ENCODE measurements around the gene EYA4. TPM values are rescaled to one million over a fixed set of nuclear protein-coding genes. Genes with fewer than 3 reads are reported as not detected.

EYA4 gene
- total and polyA plus RNA-seq, 4 experiments from 2014 or later = not detected

DNA sequence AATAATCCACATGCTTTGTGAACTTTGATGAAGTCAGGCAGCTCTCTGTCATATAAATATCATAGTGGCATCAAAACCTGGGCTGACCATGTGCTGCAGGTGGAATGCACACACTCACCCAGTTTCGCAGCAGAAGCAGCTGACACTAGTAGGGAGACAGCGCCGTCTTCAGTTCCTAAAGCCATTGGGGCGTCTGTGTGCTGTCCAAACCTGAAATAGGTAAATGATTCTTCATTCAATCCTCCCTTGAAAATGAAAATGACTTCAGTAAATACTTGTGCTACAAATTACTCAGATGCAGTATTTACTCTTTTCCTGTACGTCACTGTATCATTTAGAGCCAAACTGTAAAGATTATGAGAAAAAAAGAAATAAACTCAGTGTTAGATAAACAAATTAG, 127.5 kb downstream of the EYA4 start:
- no peak overlapping the region for H3K4me3 ChIP-seq (ENCODE audit: low read length in 2 of 2)
- intact Hi-C loops (cut with micrococcal nuclease) = no loop called here
- DNase-seq = no peak
- Mint-ChIP-seq H3K4me3 (no peak overlapping the region), H3K27me3 (no peaks in the 10 kb centered on the region), H3K27ac (no peak overlapping the region), H3K4me1 (no peaks in the 10 kb centered on the region), H3K9me3 (no peaks in the 10 kb centered on the region), H3K36me3 (no peaks in the 10 kb centered on the region)
- no peaks in the 10 kb centered on the region for H3K9me3 ChIP-seq (ENCODE audit: control insufficient read depth in 1 of 2, low read length in 2 of 2)
- ChIA-PET CTCF (ENCODE audit: partially characterized antibody) (no interaction called here), POLR2A (ENCODE audit: partially characterized antibody) (no interaction called here)
- no peaks in the 10 kb centered on the region for H3K36me3 ChIP-seq (ENCODE audit: insufficient read depth, low read length)
- no peak overlapping the region for H3K27ac ChIP-seq (ENCODE audit: low read depth, low read length)
- H3K27me3 ChIP-seq (ENCODE audit: insufficient read depth, low read length) = no peaks in the 10 kb centered on the region
- H3K4me1 ChIP-seq (ENCODE audit: insufficient read depth, low read length) = no peaks in the 10 kb centered on the region

DNA sequence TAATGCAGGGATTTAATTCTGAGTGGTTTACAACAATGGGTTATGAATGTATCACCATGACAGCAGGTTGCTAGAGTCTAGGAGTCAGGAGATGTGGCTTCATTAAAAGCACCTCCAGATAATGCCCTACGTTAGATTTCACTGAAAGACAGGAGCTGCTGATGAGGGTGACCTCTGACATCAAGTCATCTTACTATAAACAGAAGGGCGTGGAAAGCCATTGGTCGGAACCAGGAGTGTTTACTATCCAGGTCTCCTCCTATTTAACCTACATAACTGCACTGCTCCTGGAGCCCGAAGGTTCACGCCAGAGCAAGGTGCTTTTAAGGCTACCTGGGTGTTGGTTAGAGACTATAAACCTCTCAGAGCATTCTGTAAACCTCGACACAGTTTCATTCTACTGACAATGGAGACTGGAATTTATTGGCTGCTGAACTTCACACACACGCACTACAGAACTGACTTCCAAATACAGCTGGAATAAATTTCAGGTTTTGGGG, 128.7 kb downstream of the EYA4 start:
- no peak overlapping the region for H3K27ac ChIP-seq (ENCODE audit: low read depth, low read length)
- H3K9me3 ChIP-seq (ENCODE audit: control insufficient read depth in 1 of 2, low read length in 2 of 2) = no peaks in the 10 kb centered on the region
- no peak overlapping the region for H3K4me3 Mint-ChIP-seq
- H3K4me1 Mint-ChIP-seq = no peaks in the 10 kb centered on the region
- no peaks in the 10 kb centered on the region for H3K27me3 Mint-ChIP-seq
- H3K4me3 ChIP-seq (ENCODE audit: low read length in 2 of 2) = no peak overlapping the region
- intact Hi-C loops (cut with micrococcal nuclease) = no loop called here
- H3K9me3 Mint-ChIP-seq = no peaks in the 10 kb centered on the region
- H3K27me3 ChIP-seq (ENCODE audit: insufficient read depth, low read length) = no peaks in the 10 kb centered on the region
- no peaks in the 10 kb centered on the region for H3K4me1 ChIP-seq (ENCODE audit: insufficient read depth, low read length)
- H3K27ac Mint-ChIP-seq = no peak overlapping the region
- DNase-seq = no peak
- CTCF ChIA-PET (ENCODE audit: partially characterized antibody) = no interaction called here
- no peaks in the 10 kb centered on the region for H3K36me3 Mint-ChIP-seq
- POLR2A ChIA-PET (ENCODE audit: partially characterized antibody) = no interaction called here
- H3K36me3 ChIP-seq (ENCODE audit: insufficient read depth, low read length) = no peaks in the 10 kb centered on the region

DNA sequence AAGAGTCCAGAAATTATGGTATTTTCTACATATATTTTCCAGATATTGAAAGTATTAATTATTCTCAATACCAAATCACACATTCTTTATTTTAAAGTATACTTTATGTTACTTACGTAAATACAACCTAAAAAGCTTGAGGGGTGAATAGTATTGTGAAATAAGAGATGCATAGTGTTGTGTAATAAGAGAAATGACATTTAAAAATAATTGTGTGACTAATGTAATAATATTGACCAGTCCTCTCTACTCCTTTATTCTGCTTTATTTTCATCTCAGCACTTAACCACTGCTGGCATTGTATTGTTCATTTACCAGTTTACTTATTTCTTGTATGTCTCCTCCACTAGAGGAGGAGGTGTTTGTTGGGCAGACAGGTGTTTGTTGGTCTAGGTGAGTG, 135.6 kb downstream of the EYA4 start:
- H3K4me3 ChIP-seq (ENCODE audit: low read length in 2 of 2) = no peak overlapping the region
- DNase-seq = no peak
- H3K9me3 Mint-ChIP-seq = no peaks in the 10 kb centered on the region
- H3K4me1 ChIP-seq (ENCODE audit: insufficient read depth, low read length) = no peaks in the 10 kb centered on the region
- intact Hi-C loops (cut with micrococcal nuclease) = no loop called here
- H3K36me3 Mint-ChIP-seq = no peaks in the 10 kb centered on the region
- H3K4me1 Mint-ChIP-seq = no peaks in the 10 kb centered on the region
- H3K27me3 ChIP-seq (ENCODE audit: insufficient read depth, low read length) = no peaks in the 10 kb centered on the region
- H3K9me3 ChIP-seq (ENCODE audit: control insufficient read depth in 1 of 2, low read length in 2 of 2) = no peaks in the 10 kb centered on the region
- H3K36me3 ChIP-seq (ENCODE audit: insufficient read depth, low read length) = no peaks in the 10 kb centered on the region
- H3K4me3 Mint-ChIP-seq = no peak overlapping the region
- H3K27ac ChIP-seq (ENCODE audit: low read depth, low read length) = no peak overlapping the region
- ChIA-PET POLR2A (ENCODE audit: partially characterized antibody) (no interaction called here), CTCF (ENCODE audit: partially characterized antibody) (no interaction called here)
- H3K27ac Mint-ChIP-seq = no peak overlapping the region
- peaks cover 0 to 4% of the 10 kb centered on the region in 2 donors for H3K27me3 Mint-ChIP-seq

DNA sequence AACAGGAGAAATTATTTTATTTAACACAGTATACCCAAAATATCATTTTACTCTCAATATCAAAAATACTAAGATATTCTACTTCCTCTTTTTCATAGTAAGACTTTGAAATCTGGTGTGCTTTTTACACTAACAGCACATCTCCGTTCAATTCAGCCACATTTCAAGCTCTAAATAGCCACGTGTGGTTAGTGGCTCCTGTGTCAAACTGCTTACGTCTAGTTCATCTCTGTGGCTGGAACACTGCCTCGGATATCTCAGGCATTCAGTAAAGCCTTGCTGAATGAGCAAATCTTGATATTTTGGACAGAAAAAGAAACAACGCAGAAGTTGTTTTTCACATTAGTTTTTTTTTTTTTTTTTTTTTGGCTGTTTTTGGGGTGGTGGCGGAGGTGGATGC, 136.1 kb downstream of the EYA4 start:
- Histone ChIP-seq H3K27me3 (ENCODE audit: insufficient read depth, low read length) (no peaks in the 10 kb centered on the region), H3K27ac (ENCODE audit: low read depth, low read length) (no peak overlapping the region), H3K36me3 (ENCODE audit: insufficient read depth, low read length) (no peaks in the 10 kb centered on the region), H3K4me3 (ENCODE audit: low read length in 2 of 2) (no peak overlapping the region), H3K4me1 (ENCODE audit: insufficient read depth, low read length) (no peaks in the 10 kb centered on the region), H3K9me3 (ENCODE audit: control insufficient read depth in 1 of 2, low read length in 2 of 2) (no peaks in the 10 kb centered on the region)
- intact Hi-C loops (cut with micrococcal nuclease) = no loop called here
- Mint-ChIP-seq H3K4me1 (no peaks in the 10 kb centered on the region), H3K36me3 (no peaks in the 10 kb centered on the region), H3K4me3 (no peak overlapping the region), H3K27me3 (peaks cover 0 to 9% of the 10 kb centered on the region in 2 donors), H3K27ac (no peak overlapping the region), H3K9me3 (no peaks in the 10 kb centered on the region)
- no peak for DNase-seq
- ChIA-PET CTCF (ENCODE audit: partially characterized antibody) (no interaction called here), POLR2A (ENCODE audit: partially characterized antibody) (no interaction called here)

DNA sequence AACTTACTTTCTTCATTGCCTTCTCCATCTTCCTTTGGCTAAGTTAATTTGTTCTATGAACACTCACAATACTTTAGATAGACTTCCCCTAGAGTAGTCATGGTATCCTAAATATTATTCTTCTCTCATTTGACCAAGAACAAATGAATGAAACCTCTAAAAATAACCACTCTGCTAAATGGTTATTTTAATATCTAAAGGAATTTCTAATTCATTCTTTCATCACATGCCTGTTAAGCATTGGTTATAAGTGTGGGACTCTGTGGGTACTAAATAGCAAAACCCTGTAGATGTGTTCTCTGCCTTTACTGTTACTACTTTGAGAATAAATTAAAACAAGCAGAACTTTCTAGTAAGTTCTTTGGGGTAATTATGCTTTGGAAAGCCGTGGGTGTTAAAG, 138.9 kb downstream of the EYA4 start:
- Mint-ChIP-seq H3K9me3 (no peaks in the 10 kb centered on the region), H3K36me3 (no peaks in the 10 kb centered on the region), H3K27ac (no peak overlapping the region), H3K4me1 (no peaks in the 10 kb centered on the region), H3K4me3 (no peak overlapping the region), H3K27me3 (peaks cover 0 to 9% of the 10 kb centered on the region in 2 donors)
- H3K36me3 ChIP-seq (ENCODE audit: insufficient read depth, low read length) = no peaks in the 10 kb centered on the region
- intact Hi-C loops (cut with micrococcal nuclease) = no loop called here
- no peak for DNase-seq
- no peak overlapping the region for H3K27ac ChIP-seq (ENCODE audit: low read depth, low read length)
- H3K4me3 ChIP-seq (ENCODE audit: low read length in 2 of 2) = no peak overlapping the region
- ChIA-PET POLR2A (ENCODE audit: partially characterized antibody) (no interaction called here), CTCF (ENCODE audit: partially characterized antibody) (no interaction called here)
- no peaks in the 10 kb centered on the region for H3K27me3 ChIP-seq (ENCODE audit: insufficient read depth, low read length)
- H3K9me3 ChIP-seq (ENCODE audit: control insufficient read depth in 1 of 2, low read length in 2 of 2) = no peaks in the 10 kb centered on the region
- H3K4me1 ChIP-seq (ENCODE audit: insufficient read depth, low read length) = no peaks in the 10 kb centered on the region

DNA sequence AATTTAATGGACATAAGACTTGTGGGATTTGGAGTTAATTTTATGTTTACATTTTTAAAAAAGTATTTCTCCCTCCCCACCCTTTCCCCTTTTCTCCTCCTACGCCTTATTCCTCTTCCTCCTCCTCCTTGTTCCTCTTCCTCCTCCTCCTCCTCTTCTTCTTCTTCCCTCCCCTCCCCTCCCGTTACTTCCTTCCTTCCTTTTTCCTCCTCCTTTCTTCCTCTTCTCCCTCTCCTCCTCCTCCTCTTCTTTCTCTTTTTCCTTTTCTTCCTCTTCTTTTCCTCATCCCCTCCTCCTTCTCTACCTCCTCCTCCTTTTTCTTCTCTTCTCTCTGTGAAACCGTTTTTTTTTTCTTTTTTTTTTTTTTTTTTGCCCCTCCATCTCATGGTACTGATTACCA, 139.6 kb downstream of the EYA4 start:
- ChIA-PET POLR2A (ENCODE audit: partially characterized antibody) (no interaction called here), CTCF (ENCODE audit: partially characterized antibody) (no interaction called here)
- Mint-ChIP-seq H3K27me3 (peaks cover 0 to 9% of the 10 kb centered on the region in 2 donors), H3K4me1 (no peaks in the 10 kb centered on the region), H3K4me3 (no peak overlapping the region), H3K27ac (no peak overlapping the region), H3K36me3 (no peaks in the 10 kb centered on the region), H3K9me3 (no peaks in the 10 kb centered on the region)
- intact Hi-C loops (cut with micrococcal nuclease) = no loop called here
- no peak overlapping the region for H3K27ac ChIP-seq (ENCODE audit: low read depth, low read length)
- H3K27me3 ChIP-seq (ENCODE audit: insufficient read depth, low read length) = no peaks in the 10 kb centered on the region
- no peak for DNase-seq
- H3K36me3 ChIP-seq (ENCODE audit: insufficient read depth, low read length) = no peaks in the 10 kb centered on the region
- H3K9me3 ChIP-seq (ENCODE audit: control insufficient read depth in 1 of 2, low read length in 2 of 2) = no peaks in the 10 kb centered on the region
- no peaks in the 10 kb centered on the region for H3K4me1 ChIP-seq (ENCODE audit: insufficient read depth, low read length)
- H3K4me3 ChIP-seq (ENCODE audit: low read length in 2 of 2) = no peak overlapping the region

DNA sequence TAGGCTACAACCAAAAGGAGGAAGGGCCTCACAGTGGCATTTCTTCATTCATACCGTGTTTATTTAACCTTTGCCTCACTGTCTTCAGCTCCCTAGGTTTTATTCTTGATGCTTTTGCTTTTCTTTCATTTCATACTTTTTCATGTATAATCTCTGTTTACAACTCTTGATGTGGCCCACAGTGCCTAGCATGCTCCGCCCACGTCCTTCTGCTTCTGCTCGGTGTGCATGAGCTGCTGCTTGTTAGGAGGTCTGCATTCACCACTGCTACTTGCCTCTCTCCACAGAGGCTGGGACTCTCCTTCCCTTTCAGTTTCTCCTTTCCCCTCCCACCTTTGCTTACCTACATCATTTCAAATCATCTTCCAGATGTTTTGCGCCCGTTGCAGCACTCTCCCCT, 147.6 kb downstream of the EYA4 start:
- Histone ChIP-seq H3K36me3 (ENCODE audit: insufficient read depth, low read length) (no peaks in the 10 kb centered on the region), H3K4me1 (ENCODE audit: insufficient read depth, low read length) (no peaks in the 10 kb centered on the region), H3K9me3 (ENCODE audit: control insufficient read depth in 1 of 2, low read length in 2 of 2) (no peaks in the 10 kb centered on the region), H3K4me3 (ENCODE audit: low read length in 2 of 2) (no peak overlapping the region), H3K27ac (ENCODE audit: low read depth, low read length) (no peak overlapping the region), H3K27me3 (ENCODE audit: insufficient read depth, low read length) (no peaks in the 10 kb centered on the region)
- H3K4me1 Mint-ChIP-seq = no peaks in the 10 kb centered on the region
- H3K4me3 Mint-ChIP-seq = no peak overlapping the region
- ChIA-PET POLR2A (ENCODE audit: partially characterized antibody) (no interaction called here), CTCF (ENCODE audit: partially characterized antibody) (no interaction called here)
- H3K36me3 Mint-ChIP-seq = no peaks in the 10 kb centered on the region
- DNase-seq = no peak
- H3K27me3 Mint-ChIP-seq = no peaks in the 10 kb centered on the region
- intact Hi-C loops (cut with micrococcal nuclease) = no loop called here
- H3K9me3 Mint-ChIP-seq = no peaks in the 10 kb centered on the region
- H3K27ac Mint-ChIP-seq = no peak overlapping the region

DNA sequence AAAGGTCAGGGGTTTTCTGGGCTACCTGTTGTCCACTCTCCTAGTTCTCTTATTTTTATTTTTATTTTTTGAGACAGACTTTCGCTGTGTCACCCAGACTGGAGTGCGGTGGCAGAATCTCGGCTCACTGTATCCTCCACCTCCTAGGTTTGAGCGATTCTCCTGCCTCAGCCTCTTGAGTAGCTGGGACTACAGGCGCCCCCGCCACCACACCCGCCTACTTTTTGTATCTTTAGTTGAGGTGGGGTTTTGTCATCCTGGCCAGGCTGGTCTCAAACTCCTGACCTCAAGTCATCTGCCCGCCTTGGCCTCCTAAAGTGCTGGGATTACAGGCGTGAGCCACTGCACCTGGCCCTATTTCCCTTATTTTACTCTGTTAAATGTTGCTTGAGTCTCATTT, 149.0 kb downstream of the EYA4 start:
- Mint-ChIP-seq H3K4me1 (no peaks in the 10 kb centered on the region), H3K9me3 (no peaks in the 10 kb centered on the region), H3K4me3 (no peak overlapping the region), H3K27me3 (no peaks in the 10 kb centered on the region), H3K27ac (no peak overlapping the region), H3K36me3 (no peaks in the 10 kb centered on the region)
- Histone ChIP-seq H3K27ac (ENCODE audit: low read depth, low read length) (no peak overlapping the region), H3K4me3 (ENCODE audit: low read length in 2 of 2) (no peak overlapping the region), H3K9me3 (ENCODE audit: control insufficient read depth in 1 of 2, low read length in 2 of 2) (no peaks in the 10 kb centered on the region), H3K4me1 (ENCODE audit: insufficient read depth, low read length) (no peaks in the 10 kb centered on the region), H3K27me3 (ENCODE audit: insufficient read depth, low read length) (no peaks in the 10 kb centered on the region), H3K36me3 (ENCODE audit: insufficient read depth, low read length) (no peaks in the 10 kb centered on the region)
- DNase-seq = no peak
- CTCF ChIA-PET (ENCODE audit: partially characterized antibody) = no interaction called here
- intact Hi-C loops (cut with micrococcal nuclease) = no loop called here
- POLR2A ChIA-PET (ENCODE audit: partially characterized antibody) = no interaction called here
